Middle frontal gyrus (tissue), 1 donor: ENCODE data around the gene PODXL2.

ENCODE experiments used
- DNase-seq: peaks from one replicate; pipeline ENCODE4 v3.0.0-alpha.2; 2015; ENCODE audit warnings: low spot score; ENCODE audit errors: extremely low spot score

Gene PODXL2, protein sequence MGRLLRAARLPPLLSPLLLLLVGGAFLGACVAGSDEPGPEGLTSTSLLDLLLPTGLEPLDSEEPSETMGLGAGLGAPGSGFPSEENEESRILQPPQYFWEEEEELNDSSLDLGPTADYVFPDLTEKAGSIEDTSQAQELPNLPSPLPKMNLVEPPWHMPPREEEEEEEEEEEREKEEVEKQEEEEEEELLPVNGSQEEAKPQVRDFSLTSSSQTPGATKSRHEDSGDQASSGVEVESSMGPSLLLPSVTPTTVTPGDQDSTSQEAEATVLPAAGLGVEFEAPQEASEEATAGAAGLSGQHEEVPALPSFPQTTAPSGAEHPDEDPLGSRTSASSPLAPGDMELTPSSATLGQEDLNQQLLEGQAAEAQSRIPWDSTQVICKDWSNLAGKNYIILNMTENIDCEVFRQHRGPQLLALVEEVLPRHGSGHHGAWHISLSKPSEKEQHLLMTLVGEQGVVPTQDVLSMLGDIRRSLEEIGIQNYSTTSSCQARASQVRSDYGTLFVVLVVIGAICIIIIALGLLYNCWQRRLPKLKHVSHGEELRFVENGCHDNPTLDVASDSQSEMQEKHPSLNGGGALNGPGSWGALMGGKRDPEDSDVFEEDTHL

DNA sequence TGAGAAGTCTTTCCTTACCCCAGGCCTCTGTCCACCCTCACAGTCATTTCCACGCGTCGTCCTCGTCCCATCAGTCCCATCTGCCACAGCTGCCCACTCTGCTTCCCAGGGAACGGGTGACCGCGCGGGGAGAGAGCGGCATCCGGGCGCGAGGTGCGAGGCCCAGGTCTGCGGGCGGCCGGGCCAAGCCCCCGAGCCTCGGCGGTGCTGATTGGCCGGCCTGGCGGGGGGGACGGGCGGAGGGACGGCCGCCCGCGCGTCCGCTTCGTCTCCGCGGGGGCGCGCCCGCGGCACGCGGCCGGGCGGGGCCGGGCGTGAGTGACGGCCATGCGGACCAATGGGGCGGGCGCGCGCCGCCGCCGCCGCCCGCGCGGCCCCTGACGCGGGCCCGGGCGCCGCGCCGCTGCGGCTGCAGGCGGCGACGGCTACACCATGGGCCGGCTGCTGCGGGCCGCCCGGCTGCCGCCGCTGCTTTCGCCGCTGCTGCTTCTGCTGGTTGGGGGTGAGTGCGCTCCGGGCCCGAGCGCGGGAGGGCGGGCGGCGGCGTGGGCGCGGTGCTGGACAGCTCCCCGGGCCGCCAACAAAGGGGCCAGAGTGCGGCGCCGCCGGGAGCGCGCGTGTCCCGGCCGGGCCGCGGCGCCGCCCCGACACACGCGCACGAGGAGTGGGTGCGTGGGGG lies at the start of gene PODXL2:
Gene PODXL2 (plus strand): TSS at position 398 of the 679 bp plus-strand sequence. CDS start 35 bp downstream, at position 433.
- DNase-seq: peak; percentile 57

DNA sequence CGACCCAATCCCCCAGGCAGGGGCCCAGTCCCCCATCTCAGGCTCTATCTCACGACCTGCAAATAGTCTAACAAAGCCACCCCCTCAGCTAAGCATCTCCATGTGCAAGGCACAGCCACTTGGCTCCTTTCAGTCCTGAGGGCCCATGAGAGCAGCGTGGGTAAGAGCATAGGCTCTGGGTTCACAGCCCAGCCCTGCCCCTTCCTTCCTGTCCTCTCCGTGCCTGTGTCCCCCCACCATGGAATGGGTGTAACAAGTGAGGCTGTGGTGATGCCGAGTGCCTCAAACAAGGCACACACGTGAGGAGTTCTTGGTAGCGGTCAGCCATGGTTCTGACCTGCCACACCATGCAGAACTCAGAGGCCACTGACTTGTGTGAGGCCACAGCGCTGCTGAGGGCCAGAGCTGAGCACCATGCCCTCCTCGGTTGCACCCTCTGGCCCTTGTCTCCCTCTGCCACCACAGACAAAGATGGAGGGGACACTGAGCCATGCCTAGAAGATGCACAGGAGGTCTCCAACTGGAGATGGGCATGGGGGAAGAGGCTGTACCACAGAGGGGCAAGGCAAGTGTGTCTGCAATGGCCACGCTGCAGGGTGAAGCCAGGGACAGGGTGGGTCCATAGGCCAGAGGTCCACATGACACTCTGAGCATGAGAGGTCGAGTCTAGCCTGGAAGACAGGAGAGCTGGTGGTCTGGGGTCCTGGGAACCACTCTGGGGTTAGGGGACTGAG lies 48.5 kb upstream of the PODXL2 start:
- DNase-seq: no peak

DNA sequence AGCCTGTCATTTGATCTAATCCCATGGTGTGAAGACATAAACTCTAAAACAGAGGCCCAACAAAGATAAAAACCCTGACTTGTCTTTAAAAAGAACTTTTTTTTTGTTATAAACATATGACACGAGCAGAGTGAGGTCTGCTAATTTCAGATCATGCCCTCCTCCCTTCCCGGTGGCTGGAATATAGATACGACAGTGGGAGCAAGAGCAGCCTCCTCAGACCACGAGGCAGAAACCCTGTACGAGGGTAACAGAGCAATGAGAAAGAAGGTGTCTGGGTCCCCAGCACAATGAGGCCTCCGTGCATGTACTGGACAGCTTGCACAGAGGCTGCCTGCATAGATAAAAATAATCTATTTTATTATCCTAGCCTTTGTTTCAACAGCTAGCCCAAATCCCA lies 44.3 kb upstream of the PODXL2 start:
- DNase-seq: no peak

DNA sequence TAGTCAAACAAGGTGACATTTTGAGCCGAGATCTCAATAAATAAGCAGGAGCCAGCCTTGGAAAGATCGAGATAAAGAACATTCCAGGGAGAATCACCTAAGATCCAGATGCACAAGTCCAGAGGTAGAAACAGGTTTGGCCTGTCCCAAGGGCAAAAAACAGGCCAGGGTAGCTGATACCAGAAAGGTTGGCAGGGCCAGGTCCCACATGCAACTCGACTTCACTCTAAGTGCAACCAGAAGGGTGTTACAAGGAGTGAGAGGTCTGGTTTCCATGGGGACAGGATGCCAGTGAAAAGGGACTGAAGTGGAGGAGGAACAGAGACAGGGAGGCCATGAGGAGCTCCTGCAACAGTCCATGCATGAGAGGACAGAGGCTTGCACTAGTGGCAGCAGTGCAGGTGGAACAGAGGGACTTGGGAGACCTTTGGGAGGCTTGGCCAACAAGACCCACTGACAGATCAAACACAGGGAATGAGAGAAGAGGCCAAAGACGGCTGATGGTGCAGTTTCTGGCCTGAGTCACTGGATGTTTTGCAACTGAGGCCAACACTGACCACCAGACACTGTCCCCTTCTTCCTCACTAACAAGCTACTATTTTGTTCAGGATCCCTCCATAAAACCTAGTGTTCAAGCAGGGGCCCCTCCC lies 43.7 kb upstream of the PODXL2 start:
- DNase-seq: no peak

DNA sequence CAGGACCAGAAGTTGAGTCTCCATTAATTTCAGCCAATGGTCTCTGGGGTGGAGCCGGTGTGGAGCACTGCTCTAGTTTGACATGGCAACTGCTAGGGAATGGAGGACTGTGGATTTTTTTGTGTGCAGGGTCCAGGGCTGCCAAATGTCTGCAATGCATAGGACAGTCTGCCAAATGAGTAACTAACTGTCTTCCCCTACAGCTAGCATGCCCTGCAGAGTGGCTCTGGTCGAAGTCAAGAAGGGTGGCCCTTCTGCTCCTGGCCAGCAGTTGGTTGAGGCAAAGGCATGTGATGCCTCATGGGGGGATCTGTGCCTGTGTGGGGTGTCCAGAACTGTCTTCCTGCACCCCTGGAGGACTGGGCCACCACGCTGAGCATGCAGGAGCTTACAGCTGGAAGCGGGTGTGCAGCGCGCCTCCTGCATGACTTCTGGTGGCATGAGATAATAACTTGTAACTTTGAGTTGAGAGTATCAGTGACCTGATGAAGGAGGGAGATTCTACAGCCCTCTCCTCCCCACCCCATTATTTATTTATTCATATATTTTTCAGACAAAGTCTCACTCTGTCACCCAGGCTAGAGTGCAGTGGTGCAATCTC lies 43.1 kb upstream of the PODXL2 start:
- DNase-seq: no peak

DNA sequence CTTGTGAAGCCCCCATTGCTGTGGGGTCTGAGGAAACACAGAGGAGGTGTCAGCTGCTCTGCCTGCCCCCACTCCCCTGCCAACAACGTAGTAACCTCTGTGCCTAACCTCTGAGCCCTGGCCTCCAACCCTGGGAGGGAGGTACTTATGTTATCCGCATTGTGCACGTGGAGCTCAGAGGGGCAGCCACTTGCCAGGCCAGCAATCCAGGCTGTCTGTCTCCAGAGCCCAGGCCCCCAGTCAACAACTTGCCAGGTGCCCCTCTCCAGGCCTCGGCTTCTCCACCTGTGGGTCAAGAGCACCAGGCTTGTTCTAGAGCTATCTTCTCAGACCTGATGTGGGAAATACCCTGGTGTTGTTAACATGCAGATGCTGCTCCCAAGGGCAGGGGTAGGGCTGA lies 41.1 kb upstream of the PODXL2 start:
- DNase-seq: no peak

DNA sequence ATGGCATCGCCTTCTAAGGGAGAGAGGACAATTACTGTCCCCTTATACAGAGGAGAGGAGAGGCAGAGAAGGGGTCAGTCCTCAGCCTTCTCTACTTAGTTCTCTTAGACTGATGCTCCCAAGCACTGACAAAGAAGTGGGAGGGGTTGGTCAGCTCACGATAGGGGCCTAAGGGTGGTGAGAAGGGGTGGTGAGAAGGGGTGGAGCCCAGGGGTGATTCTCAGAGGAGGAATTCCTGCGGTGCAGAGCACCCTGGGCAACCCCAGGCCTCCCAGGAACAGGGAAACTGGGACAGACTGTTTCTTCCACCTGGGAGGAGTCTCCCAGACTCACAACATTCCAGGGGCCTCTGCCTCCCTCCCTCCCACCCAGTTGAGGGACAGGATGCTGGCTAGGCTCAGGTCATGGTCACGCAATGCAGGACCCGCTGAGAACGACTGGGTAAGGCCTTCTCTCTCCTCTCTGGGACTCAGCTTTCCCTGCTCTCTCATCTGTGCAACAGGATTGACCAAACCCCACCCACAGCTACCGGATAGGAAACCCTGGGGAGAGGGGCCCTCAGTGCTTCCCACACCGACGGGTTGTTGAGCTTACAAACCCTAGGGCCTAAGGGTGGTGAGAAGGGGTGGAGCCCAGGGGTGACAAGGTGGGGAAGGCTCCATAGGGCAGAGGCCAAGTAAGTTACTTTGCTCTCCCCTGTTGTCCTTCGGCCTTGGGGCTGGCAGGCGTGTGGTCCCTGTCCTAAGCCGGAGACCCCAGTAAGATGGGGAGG lies 40.0 kb upstream of the PODXL2 start:
- DNase-seq: no peak

DNA sequence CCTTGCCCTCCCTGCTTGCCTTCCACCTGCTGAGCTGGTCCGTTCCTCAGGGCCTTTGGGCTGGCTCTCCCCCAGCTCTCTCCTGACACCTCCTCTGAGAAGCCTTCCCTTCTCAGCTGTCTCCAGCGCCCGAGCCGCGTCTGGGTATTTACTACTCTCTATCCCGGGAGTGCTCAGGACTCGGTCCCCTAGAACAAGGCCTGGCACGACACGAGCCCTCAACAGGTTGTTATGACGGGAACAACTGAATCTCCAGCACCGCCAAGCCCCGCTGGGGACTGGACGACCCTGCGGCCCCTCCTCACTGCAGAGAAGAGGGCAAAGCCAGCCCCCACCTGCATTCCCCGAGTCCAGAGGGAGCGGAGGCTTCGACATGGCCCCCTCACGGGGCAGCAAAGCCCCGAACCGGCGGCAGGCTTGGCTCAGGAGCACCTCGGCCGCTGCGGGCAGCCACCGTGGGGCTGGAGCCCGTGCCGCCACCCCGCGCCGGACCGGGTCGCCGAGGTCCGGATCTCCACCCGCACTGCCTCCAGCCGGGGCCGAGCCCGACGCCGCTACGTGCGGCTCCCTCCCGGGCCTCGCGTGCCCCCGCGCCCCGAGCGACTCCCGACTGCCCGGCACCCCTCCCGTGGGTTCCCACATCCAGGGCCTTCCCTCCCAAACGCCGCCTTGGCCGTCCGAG lies 39.2 kb upstream of the PODXL2 start:
- no peak for DNase-seq

DNA sequence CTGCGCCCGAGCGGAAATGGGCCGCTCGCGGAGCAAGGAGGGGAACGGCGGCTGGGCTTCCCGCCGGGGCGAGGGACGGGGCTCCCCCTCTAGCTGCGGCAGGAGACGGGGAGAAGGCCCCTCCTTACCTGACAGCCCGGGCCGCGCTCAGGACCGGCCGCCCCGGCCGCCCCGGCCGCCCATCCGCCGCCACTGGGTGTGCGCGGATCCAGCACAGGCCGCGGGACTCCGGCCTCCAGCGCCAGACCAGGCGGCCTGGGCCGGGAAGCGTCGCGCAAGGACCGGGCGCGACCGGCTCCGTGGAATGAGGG lies 38.7 kb upstream of the PODXL2 start:
- no peak for DNase-seq

DNA sequence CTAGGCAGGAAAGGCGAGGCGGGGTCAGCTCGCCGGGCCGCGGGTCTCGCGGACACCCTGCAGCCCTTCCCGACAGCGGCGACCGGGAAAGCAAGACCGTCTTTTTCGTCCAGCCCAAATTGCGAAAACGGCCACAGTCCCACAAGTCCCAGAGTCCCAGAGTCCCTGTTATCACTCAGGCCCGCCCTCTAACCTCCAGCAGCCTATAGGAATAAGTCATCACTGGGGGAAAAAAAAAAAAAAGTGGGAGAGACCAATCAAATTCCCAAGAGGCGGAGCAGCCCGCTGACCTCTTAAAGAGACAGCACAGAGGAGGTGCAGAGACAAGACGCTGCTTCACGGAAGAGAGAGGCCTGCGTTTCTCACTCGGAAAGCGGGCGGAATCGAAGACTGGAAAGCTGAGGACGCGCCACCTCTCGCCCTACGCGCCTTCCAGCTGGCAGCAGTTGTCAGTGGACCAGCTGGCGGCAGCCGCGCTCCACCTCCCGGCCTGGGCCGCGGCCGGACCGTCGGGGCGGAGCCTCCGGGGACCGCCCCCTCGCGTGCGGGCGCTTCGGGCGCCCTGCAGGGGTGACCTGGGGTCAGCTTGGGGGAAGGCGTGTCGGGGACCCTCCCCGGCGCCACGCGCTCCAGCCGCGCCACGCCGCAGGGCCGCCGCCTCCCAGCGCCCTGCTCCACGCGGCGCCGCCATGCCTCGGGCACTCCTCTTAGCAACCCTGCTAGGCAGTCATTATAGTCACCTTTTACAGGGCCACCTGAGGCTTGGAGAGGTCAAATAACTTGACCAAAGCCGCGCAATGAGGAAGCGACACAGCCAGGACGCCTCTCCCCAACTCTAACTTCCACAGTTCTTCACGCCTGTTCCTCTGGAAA lies 38.2 kb upstream of the PODXL2 start, which contains the start of gene TPRA1:
Gene TPRA1 (minus strand): TSS at position 141 of the 873 bp plus-strand sequence. CDS start 10,587 bp downstream, outside the sequence.
- peak; percentile 89 for DNase-seq

DNA sequence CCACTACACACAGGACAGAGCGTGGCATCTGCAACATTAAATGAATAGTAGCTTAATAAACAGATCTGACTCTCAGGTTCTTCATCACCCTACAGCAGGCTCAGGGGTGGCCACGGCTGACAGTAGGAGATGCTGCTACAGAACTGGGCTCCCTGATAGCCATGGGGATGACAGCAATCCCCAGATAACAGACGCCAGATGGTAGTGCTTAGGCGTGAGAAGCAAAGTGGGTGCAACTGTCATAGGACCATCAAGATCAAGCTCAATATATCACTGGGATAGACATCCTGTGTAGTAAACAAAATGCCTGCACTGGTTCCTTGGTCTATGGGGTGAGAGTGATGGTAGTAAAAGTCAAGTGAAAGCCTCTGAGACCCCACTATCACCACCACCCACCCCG lies 35.8 kb upstream of the PODXL2 start:
- no peak for DNase-seq

DNA sequence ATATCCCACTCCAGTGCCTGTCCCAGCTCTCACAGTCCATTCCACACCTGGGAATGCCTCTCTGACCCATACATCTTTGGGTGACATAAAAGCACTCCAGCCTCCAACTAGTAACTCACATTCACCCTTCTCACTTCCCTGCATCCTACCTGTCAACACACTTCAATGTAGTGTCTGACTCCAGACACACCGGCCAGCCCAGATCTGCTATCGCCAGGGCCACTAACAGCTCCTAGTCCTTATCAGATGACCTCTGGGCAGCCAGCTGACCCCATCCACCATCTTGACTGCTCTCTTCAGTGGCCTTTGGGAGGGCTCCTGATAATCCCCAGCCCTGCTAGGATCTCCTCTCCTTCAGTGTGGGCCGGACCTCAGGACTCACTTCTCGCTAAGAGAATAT lies 33.7 kb upstream of the PODXL2 start:
- no peak for DNase-seq

DNA sequence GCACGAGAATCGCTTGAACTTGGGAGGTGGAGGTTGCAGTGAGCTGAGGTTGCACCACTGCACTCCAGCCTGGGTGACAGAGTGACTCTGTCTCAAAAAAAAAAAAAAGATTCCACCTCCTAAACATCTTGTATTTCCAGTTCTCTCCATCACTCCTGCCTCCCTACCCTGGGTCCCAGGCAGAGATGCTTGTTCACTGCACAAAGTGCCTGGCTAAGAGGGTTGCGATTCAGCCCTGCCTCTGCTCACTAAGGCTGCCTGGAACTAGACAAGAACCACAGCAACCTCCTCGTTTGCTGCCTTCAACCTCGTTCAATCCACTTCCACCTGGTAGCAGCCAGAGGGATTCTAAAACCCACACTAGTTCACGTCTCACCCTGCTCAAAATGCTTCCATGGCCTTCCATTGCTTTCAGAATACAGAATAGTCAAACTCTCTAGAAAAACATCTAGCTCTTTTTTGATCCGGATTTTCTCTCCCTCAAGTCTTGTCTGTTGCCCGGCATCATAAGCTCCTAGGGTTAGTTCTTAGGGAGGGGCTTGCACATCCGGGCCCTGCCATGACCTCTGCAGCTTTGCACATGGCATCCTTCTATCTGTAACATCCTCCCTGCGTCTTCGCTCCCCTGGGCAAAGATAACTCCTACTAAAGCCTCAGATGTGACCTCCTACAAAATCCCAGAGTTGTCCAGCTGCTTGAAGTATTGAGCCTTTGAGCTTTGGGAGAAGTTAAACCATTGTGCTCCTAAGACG lies 31.8 kb upstream of the PODXL2 start:
- DNase-seq: no peak

DNA sequence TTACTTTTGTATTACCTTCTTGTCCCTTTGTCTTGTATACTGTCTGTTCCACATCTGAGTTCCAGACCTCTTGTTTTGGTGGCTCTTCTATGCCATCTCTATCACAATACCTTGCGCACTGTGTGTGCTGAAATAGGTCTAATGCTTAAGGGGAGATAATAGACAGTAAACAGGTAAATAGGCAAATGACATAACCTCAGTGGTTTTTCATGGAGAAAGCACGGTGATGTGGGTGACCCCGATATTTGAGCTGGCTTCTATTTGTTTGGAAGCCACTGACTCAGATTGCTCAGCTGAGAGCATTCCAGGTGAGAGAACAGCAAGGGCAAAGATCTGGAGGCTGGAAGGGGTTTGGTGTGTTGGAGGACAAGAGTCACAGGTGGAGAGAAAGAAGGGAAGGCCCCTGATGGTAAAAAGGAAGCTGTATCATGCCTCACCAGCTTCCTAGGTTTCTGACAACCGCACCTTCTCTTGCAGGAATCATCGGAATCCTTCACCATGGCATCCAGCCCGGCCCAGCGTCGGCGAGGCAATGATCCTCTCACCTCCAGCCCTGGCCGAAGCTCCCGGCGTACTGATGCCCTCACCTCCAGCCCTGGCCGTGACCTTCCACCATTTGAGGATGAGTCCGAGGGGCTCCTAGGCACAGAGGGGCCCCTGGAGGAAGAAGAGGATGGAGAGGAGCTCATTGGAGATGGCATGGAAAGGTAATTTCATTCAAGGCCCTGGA lies 30.0 kb upstream of the PODXL2 start:
- DNase-seq: no peak

DNA sequence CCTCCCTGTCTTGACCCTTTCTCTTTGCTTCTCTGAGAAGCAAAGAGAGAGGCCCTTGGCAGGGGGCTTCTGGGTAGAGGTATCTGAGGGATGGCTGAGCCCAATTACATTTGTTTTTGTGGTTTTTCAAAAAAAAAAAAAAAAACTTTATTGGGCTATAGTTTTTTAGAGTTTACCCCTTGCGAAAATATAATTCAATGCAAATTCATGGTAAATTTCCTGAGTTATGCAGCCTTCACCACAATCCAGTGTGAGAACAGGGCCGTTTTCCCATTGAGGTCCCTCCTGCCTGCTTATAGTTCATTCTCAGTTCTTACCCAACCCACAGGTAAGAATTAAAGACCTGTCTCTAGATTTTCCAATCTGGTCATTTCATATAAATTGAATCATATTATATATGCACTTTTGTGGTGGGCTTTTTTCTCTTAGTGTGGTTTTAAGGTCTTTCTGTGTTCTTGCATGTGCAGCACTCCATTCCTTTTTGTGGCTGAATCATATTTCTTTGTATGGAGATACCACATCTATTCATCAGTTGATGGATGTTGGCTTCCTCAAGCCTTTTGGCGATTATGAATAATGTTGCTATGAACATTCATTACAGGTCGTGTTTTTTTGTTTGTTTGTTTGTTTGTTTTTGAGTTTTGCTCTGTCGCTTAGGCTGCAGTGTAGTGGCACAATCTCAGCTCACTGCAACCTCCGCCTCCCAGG lies 28.1 kb upstream of the PODXL2 start:
- no peak for DNase-seq

DNA sequence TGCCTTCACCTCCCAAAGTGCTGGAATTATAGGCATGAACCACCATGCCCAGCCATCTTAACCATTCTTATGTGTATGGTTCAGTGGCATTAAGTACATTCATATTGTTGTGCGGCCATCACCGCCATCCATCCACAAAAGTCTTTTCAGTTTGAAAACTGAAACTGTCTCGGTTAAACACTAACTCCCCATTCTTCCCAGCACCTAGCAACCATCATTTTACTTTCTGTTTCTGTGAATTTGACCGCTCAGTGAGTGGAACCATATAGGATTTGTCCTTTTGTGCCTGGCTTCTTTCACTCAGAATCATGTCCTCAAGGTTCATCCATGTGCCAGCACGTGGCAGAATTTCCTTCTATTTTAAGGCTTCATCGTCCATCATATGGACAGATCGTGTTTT lies 24.9 kb upstream of the PODXL2 start:
- no peak for DNase-seq
